GM19239 (cell line): ENCODE data around the gene CHAC1.

Source experiments
- DNase-seq: peaks from one replicate; pipeline ENCODE4 v3.0.0; 2011; ENCODE audit warnings: low spot score; ENCODE audit not compliant: insufficient read length
- FAIRE-seq: peaks from 2 replicates; lab custom pipeline; 2011; peaks lifted over from hg19 to GRCh38; lab: Jason Lieb, UNC

CHAC1 gene

GRCh38 chr15:40922608-40923005 lies 30.7 kb upstream of the CHAC1 start:
- DNase-seq = no peak
- FAIRE-seq = no peak

GRCh38 chr15:40923551-40923950 lies 29.7 kb upstream of the CHAC1 start:
- DNase-seq (no peak), FAIRE-seq (no peak)

- FAIRE-seq (no peak), DNase-seq (no peak)
These were observed 27.8 kb upstream of the CHAC1 start for GRCh38 chr15:40925495-40925862.

- no peak for FAIRE-seq
These were observed 27.2 kb upstream of the CHAC1 start for GRCh38 chr15:40925863-40926658.

GRCh38 chr15:40926659-40927494 lies 26.4 kb upstream of the CHAC1 start:
- DNase-seq (no peak), FAIRE-seq (no peak)

More at GRCh38 chr15:40925863-40926658, 27.2 kb upstream of the CHAC1 start:
- DNase-seq = no peak

- no peak for FAIRE-seq
- DNase-seq = no peak
These were observed 25.8 kb upstream of the CHAC1 start for GRCh38 chr15:40927495-40927872.

- FAIRE-seq (no peak), DNase-seq (no peak)
These were observed 25.1 kb upstream of the CHAC1 start for GRCh38 chr15:40927873-40928806.

- FAIRE-seq (peak; percentile 52), DNase-seq (no peak)
These were observed 24.2 kb upstream of the CHAC1 start, which contains the start of gene DLL4 for GRCh38 chr15:40928821-40929659. DLL4 (plus strand) TSS chr15:40929340; CDS start chr15:40929669, 329 bp downstream.

GRCh38 chr15:40929660-40930429 lies 23.4 kb upstream of the CHAC1 start:
- no peak for DNase-seq
- no peak for FAIRE-seq

- peak; percentile 35 for FAIRE-seq
These were observed 22.6 kb upstream of the CHAC1 start for GRCh38 chr15:40930430-40931299.

GRCh38 chr15:40931300-40932142 lies 21.8 kb upstream of the CHAC1 start:
- no peak for FAIRE-seq
- DNase-seq = no peak

More at GRCh38 chr15:40930430-40931299, 22.6 kb upstream of the CHAC1 start:
- no peak for DNase-seq

GRCh38 chr15:40932156-40932555 lies 21.1 kb upstream of the CHAC1 start:
- DNase-seq = no peak
- no peak for FAIRE-seq

- peak; percentile 72 for FAIRE-seq
- no peak for DNase-seq
These were observed 20.4 kb upstream of the CHAC1 start for GRCh38 chr15:40932649-40933516.

- DNase-seq (no peak), FAIRE-seq (peak; percentile 28)
These were observed 19.8 kb upstream of the CHAC1 start for GRCh38 chr15:40933517-40933902.

- FAIRE-seq = no peak
- no peak for DNase-seq
These were observed 18.8 kb upstream of the CHAC1 start for GRCh38 chr15:40934457-40934856.

GRCh38 chr15:40936234-40936708 lies 17.0 kb upstream of the CHAC1 start:
- DNase-seq (no peak), FAIRE-seq (no peak)
